ENCODE measurements around the gene ASS1.

GRCh38 chr9:130473009-130473408 is 28.2 kb downstream of the ASS1 start:
- TF ChIP-seq, protein P1, sequence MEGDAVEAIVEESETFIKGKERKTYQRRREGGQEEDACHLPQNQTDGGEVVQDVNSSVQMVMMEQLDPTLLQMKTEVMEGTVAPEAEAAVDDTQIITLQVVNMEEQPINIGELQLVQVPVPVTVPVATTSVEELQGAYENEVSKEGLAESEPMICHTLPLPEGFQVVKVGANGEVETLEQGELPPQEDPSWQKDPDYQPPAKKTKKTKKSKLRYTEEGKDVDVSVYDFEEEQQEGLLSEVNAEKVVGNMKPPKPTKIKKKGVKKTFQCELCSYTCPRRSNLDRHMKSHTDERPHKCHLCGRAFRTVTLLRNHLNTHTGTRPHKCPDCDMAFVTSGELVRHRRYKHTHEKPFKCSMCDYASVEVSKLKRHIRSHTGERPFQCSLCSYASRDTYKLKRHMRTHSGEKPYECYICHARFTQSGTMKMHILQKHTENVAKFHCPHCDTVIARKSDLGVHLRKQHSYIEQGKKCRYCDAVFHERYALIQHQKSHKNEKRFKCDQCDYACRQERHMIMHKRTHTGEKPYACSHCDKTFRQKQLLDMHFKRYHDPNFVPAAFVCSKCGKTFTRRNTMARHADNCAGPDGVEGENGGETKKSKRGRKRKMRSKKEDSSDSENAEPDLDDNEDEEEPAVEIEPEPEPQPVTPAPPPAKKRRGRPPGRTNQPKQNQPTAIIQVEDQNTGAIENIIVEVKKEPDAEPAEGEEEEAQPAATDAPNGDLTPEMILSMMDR (IDR thresholded peaks at IDR 0.05; ENCODE audit: low read length): no peak
- TF ChIP-seq EZH2phosphoT487 (IDR thresholded peaks at IDR 0.05; ENCODE audit: low read length) (no peak), EZH2 (optimal IDR thresholded peaks at IDR 0.05; ENCODE audit: low read depth, low read length) (no peak)

Data from MM.1S (cell line).